H9 (cell line): ENCODE measurements around the gene CLEC16A. TPM values are rescaled to one million over a fixed set of nuclear protein-coding genes. Genes with fewer than 3 reads are reported as not detected.

ENCODE experiments used
- DNase-seq: peaks from one replicate; pipeline ENCODE4 v3.0.0-alpha.2; 2017
- H2AFZ ChIP-seq: one replicate; pipeline ENCODE4 v1.6.1; 2013; ENCODE audit warnings: mild to moderate bottlenecking, low read length, control low read depth, moderate library complexity
- H2AK5ac ChIP-seq: 2 replicates; pipeline ENCODE4 v1.6.1; 2013; ENCODE audit warnings: low read length, control low read depth, mixed read lengths; ENCODE audit not compliant: insufficient read length
- H2BK120ac ChIP-seq: one replicate; pipeline ENCODE4 v1.6.1; 2013; ENCODE audit warnings: low read depth, mild to moderate bottlenecking, low read length, control low read depth, inconsistent platforms; ENCODE audit not compliant: poor library complexity, severe bottlenecking
- H2BK12ac ChIP-seq: 2 replicates; pipeline ENCODE4 v1.6.1; 2013; ENCODE audit warnings: low read length, control low read depth, mixed read lengths, low read depth; ENCODE audit not compliant: insufficient read length
- H2BK15ac ChIP-seq: 2 replicates; pipeline ENCODE4 v1.6.1; 2013; ENCODE audit warnings: low read depth, low read length, control low read depth
- H2BK20ac ChIP-seq: one replicate; pipeline ENCODE4 v1.6.1; 2013; ENCODE audit warnings: low read depth, mild to moderate bottlenecking, low read length, control low read depth, inconsistent platforms; ENCODE audit not compliant: poor library complexity, severe bottlenecking
- H2BK5ac ChIP-seq: 2 replicates; pipeline ENCODE4 v1.6.1; 2013; ENCODE audit warnings: low read length, control low read depth, mixed read lengths; ENCODE audit not compliant: insufficient read length
- H3K14ac ChIP-seq: 2 replicates; pipeline ENCODE4 v1.6.1; 2013; ENCODE audit warnings: low read length, control low read depth; ENCODE audit not compliant: insufficient read depth
- H3K18ac ChIP-seq: 2 replicates; pipeline ENCODE4 v1.6.1; 2013; ENCODE audit warnings: low read depth, mild to moderate bottlenecking, mixed read lengths, low read length, control low read depth; ENCODE audit not compliant: insufficient read length
- H3K23ac ChIP-seq: 2 replicates; pipeline ENCODE4 v1.6.1; 2013; ENCODE audit warnings: low read length, control low read depth, mixed read lengths, low read depth; ENCODE audit not compliant: insufficient read length
- H3K23me2 ChIP-seq: 2 replicates; pipeline ENCODE4 v1.6.1; 2013; ENCODE audit warnings: low read depth, mild to moderate bottlenecking, mixed read lengths, low read length, control low read depth; ENCODE audit not compliant: insufficient read length, poor library complexity, severe bottlenecking
- H3K27ac ChIP-seq: 2 replicates; pipeline ENCODE4 v1.5.1; 2013; ENCODE audit warnings: low read length, control low read depth, mixed read lengths, low read depth; ENCODE audit not compliant: insufficient read length
- H3K27me3 ChIP-seq: 2 replicates; pipeline ENCODE4 v1.6.1; 2013; ENCODE audit warnings: low read length, control low read depth, inconsistent platforms; ENCODE audit not compliant: insufficient read depth
- H3K4ac ChIP-seq: 2 replicates; pipeline ENCODE4 v1.6.1; 2013; ENCODE audit warnings: low read depth, mild to moderate bottlenecking, control low read depth, inconsistent platforms, low read length, moderate library complexity
- H3K4me1 ChIP-seq: 2 replicates; pipeline ENCODE4 v1.6.1; 2013; ENCODE audit warnings: low read length, control low read depth, inconsistent platforms; ENCODE audit not compliant: insufficient read depth
- H3K4me2 ChIP-seq: 2 replicates; pipeline ENCODE4 v1.6.1; 2013; ENCODE audit warnings: low read length, control low read depth, mixed read lengths; ENCODE audit not compliant: insufficient read length, insufficient read depth
- H3K56ac ChIP-seq: 2 replicates; pipeline ENCODE4 v1.6.1; 2013; ENCODE audit warnings: low read depth, mild to moderate bottlenecking, mixed read lengths, low read length, control low read depth; ENCODE audit not compliant: insufficient read length
- H3K79me1 ChIP-seq: 2 replicates; pipeline ENCODE4 v1.6.1; 2013; ENCODE audit warnings: low read depth, mild to moderate bottlenecking, moderate library complexity, low read length, control low read depth, inconsistent platforms; ENCODE audit not compliant: insufficient read depth, poor library complexity, severe bottlenecking
- H3K79me2 ChIP-seq: 2 replicates; pipeline ENCODE4 v1.6.1; 2013; ENCODE audit warnings: low read length, control low read depth, inconsistent platforms; ENCODE audit not compliant: insufficient read depth
- H3K9ac ChIP-seq: 2 replicates; pipeline ENCODE4 v1.6.1; 2013; ENCODE audit warnings: low read length, control low read depth, mixed read lengths; ENCODE audit not compliant: insufficient read length; ENCODE audit errors: extremely low read depth
- H3K9me3 ChIP-seq: one replicate; pipeline ENCODE4 v1.6.1; 2013; ENCODE audit warnings: low read depth, low read length, inconsistent platforms; ENCODE audit not compliant: control insufficient read depth
- H3T11ph ChIP-seq: one replicate; pipeline ENCODE4 v1.6.1; 2013; ENCODE audit warnings: mild to moderate bottlenecking, low read length, control low read depth, inconsistent platforms
- H4K20me1 ChIP-seq: one replicate; pipeline ENCODE4 v1.6.1; 2013; ENCODE audit not compliant: control insufficient read depth, insufficient read length, insufficient read depth
- H4K5ac ChIP-seq: 2 replicates; pipeline ENCODE4 v1.6.1; 2013; ENCODE audit warnings: low read depth, mild to moderate bottlenecking, mixed read lengths, low read length, control low read depth; ENCODE audit not compliant: insufficient read length
- H4K8ac ChIP-seq: replicated peaks from 2 replicates; pipeline ENCODE4 v1.6.1; 2013; ENCODE audit warnings: low read length, control low read depth, mixed read lengths, low read depth; ENCODE audit not compliant: insufficient read length
- H4K91ac ChIP-seq: 2 replicates; pipeline ENCODE4 v1.6.1; 2013; ENCODE audit warnings: low read depth, mild to moderate bottlenecking, moderate library complexity, mixed read lengths, low read length, control low read depth; ENCODE audit not compliant: insufficient read length
- H3K27ac Mint-ChIP-seq, 3 experiments: 2 replicates in 2 of 3; 3 replicates in 1 of 3; pipeline ENCODE4 v1.8.0; 2020 to 2021; ENCODE audit warnings: mixed read lengths in 3 of 3, mild to moderate bottlenecking in 1 of 3, moderate library complexity in 1 of 3
- H3K27me3 Mint-ChIP-seq: 2 replicates; pipeline ENCODE4 v1.8.0; 2021; ENCODE audit warnings: low read depth, mild to moderate bottlenecking, moderate library complexity, mixed read lengths
- H3K36me3 Mint-ChIP-seq, 3 experiments: 2 replicates in 2 of 3; 3 replicates in 1 of 3; pipeline ENCODE4 v1.8.0; 2020 to 2021; ENCODE audit warnings: low read depth in 3 of 3, mixed read lengths in 3 of 3; ENCODE audit not compliant: insufficient read depth in 1 of 3
- H3K4me1 Mint-ChIP-seq, 2 experiments: 2 replicates each; pipeline ENCODE4 v1.8.0; 2020; ENCODE audit warnings: mixed read lengths in 2 of 2
- H3K4me3 Mint-ChIP-seq, 2 experiments: 2 replicates in 1 of 2; 3 replicates in 1 of 2; pipeline ENCODE4 v1.8.0; 2020 to 2021; ENCODE audit warnings: mild to moderate bottlenecking in 2 of 2, mixed read lengths in 2 of 2, moderate library complexity in 1 of 2
- H3K9me3 Mint-ChIP-seq, 2 experiments: 2 replicates in 1 of 2; 3 replicates in 1 of 2; pipeline ENCODE4 v1.8.0; 2020; ENCODE audit warnings: mild to moderate bottlenecking in 2 of 2, mixed read lengths in 2 of 2, moderate library complexity in 1 of 2
- CTCF ChIP-seq: fragments of 200-600 bp; sonication (generic); conservative IDR thresholded peaks from 3 replicates; pipeline ENCODE4 v1.8.0; 2021; ENCODE audit warnings: antibody characterized with exemption, mild to moderate bottlenecking
- WGBS: extraction: QIAGEN DNeasy Blood & Tissue Kit; methylation state at CpG from one replicate; pipeline ENCODE4 v1.1.7; 2013; ENCODE audit warnings: missing lambda C conversion rate, low lambda C conversion rate, mixed read lengths; ENCODE audit not compliant: insufficient read length; ENCODE audit errors: extremely low coverage; 5-methylcytosine and 5-hydroxymethylcytosine counted together
- total RNA-seq: library from RNA; stranded (reverse); gene quantifications from 2 replicates; pipeline ENCODE4 v1.2.1, GENCODE V29; 2021

CLEC16A gene
- total RNA-seq, 1 experiment from 2014 or later: 15.2 TPM

DNA sequence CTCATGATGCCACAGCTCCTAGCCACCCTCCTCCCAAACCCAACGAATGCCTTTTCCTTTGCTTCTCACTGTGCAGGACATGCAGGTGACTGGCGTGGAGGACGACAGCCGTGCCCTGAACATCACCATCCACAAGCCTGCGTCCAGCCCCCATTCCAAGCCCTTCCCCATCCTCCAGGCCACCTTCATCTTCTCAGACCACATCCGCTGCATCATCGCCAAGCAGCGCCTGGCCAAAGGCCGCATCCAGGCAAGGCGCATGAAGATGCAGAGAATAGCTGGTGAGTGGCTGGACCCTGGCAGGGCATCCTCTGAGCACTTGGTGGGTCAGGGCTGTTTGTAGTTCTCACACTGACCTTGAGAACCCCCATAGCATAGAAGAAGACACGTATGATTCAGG, 179.3 kb downstream of the CLEC16A start:
- H3K79me2 ChIP-seq: no peaks in the 10 kb centered on the region
- no peak overlapping the region for H3T11ph ChIP-seq
- no peak overlapping the region for H3K27ac ChIP-seq
- H3K9me3 ChIP-seq: no peaks in the 10 kb centered on the region
- TF ChIP-seq CTCF: no peak
- H2BK12ac ChIP-seq: no peak overlapping the region
- no peaks in the 10 kb centered on the region for H4K20me1 ChIP-seq
- no peak overlapping the region for H2BK5ac ChIP-seq
- no peaks in the 10 kb centered on the region for H3K23me2 ChIP-seq
- H3K4me1 ChIP-seq: no peaks in the 10 kb centered on the region; the same call in 1 of the 2 replicates
- Mint-ChIP-seq H3K27me3 (no peaks in the 10 kb centered on the region), H3K36me3 (peaks cover 0 to 11% (median 10%) of the 10 kb centered on the region in 3 experiments; a peak in 2 of 7 replicates), H3K4me3 (no peak overlapping the region), H3K4me1 (peaks cover 0 to under 1% of the 10 kb centered on the region in 2 experiments; a peak in 1 of 4 replicates), H3K9me3 (no peaks in the 10 kb centered on the region), H3K27ac (no peak overlapping the region; a peak in 1 of 7 replicates)
- H3K9ac ChIP-seq: no peak overlapping the region
- H3K79me1 ChIP-seq: no peaks in the 10 kb centered on the region
- no peak overlapping the region for H2AK5ac ChIP-seq
- no peak overlapping the region for H4K8ac ChIP-seq
- H2BK15ac ChIP-seq: no peak overlapping the region
- no peaks in the 10 kb centered on the region for H3K27me3 ChIP-seq
- H3K4ac ChIP-seq: no peak overlapping the region
- H2BK120ac ChIP-seq: no peak overlapping the region
- no CpG with 5 or more reads among the region's 11 CpGs for WGBS
- H3K18ac ChIP-seq: no peak overlapping the region
- H2BK20ac ChIP-seq: no peak overlapping the region
- no peak overlapping the region for H3K56ac ChIP-seq
- no peak overlapping the region for H4K91ac ChIP-seq
- no peak overlapping the region for H3K4me2 ChIP-seq
- no peak overlapping the region for H2AFZ ChIP-seq
- H3K14ac ChIP-seq: no peak overlapping the region
- no peak overlapping the region for H3K23ac ChIP-seq
- H4K5ac ChIP-seq: no peak overlapping the region
- DNase-seq: no peak
